Neural crest cell (in vitro differentiated cells): ENCODE results near the gene C14orf119. TPM values are rescaled to one million over a fixed set of nuclear protein-coding genes. Genes with fewer than 3 reads are reported as not detected.

Source experiments
- DNase-seq: peaks from one replicate; pipeline ENCODE4 v3.0.0; 2021; ENCODE audit warnings: low read depth, mixed read lengths, low spot score
- H3K27ac Mint-ChIP-seq: one replicate; pipeline ENCODE4 v1.8.0; 2021; ENCODE audit warnings: mild to moderate bottlenecking, mixed read lengths; ENCODE audit not compliant: unreplicated experiment
- H3K27me3 Mint-ChIP-seq: 2 replicates; pipeline ENCODE4 v1.8.0; 2021; ENCODE audit warnings: low read depth, mild to moderate bottlenecking, mixed read lengths
- H3K36me3 Mint-ChIP-seq: 2 replicates; pipeline ENCODE4 v1.8.0; 2021; ENCODE audit warnings: low read depth, mild to moderate bottlenecking, mixed read lengths
- H3K4me1 Mint-ChIP-seq: 2 replicates; pipeline ENCODE4 v1.8.0; 2021; ENCODE audit warnings: mixed read lengths
- H3K4me3 Mint-ChIP-seq: one replicate; pipeline ENCODE4 v1.8.0; 2021; ENCODE audit warnings: mild to moderate bottlenecking, mixed read lengths
- H3K9me3 Mint-ChIP-seq: 2 replicates; pipeline ENCODE4 v1.8.0; 2021; ENCODE audit warnings: mixed read lengths
- total RNA-seq: library from RNA; stranded (reverse); gene quantifications from 2 replicates; pipeline ENCODE4 v1.2.1, GENCODE V29; 2021
- TF ChIP-seq, protein P1 (sequence below): fragments of 200-600 bp; sonication (generic); conservative IDR thresholded peaks from 2 replicates; pipeline ENCODE4 v1.5.0; 2021; ENCODE audit warnings: antibody characterized with exemption, mild to moderate bottlenecking

Gene C14orf119
- total RNA-seq, 1 donor from 2014 or later = 48.6 TPM

GRCh38 chr14:23057757-23058653 is 37.3 kb upstream of the C14orf119 start:
- Mint-ChIP-seq H3K27me3 (peaks cover 5% of the 10 kb centered on the region), H3K4me3 (peak overlapping the region; percentile 96), H3K4me1 (peaks cover 20% of the 10 kb centered on the region), H3K9me3 (no peaks in the 10 kb centered on the region), H3K36me3 (peaks cover 8% of the 10 kb centered on the region), H3K27ac (peak overlapping the region; percentile 87)
- DNase-seq = peak; percentile 96
- TF ChIP-seq, protein P1, sequence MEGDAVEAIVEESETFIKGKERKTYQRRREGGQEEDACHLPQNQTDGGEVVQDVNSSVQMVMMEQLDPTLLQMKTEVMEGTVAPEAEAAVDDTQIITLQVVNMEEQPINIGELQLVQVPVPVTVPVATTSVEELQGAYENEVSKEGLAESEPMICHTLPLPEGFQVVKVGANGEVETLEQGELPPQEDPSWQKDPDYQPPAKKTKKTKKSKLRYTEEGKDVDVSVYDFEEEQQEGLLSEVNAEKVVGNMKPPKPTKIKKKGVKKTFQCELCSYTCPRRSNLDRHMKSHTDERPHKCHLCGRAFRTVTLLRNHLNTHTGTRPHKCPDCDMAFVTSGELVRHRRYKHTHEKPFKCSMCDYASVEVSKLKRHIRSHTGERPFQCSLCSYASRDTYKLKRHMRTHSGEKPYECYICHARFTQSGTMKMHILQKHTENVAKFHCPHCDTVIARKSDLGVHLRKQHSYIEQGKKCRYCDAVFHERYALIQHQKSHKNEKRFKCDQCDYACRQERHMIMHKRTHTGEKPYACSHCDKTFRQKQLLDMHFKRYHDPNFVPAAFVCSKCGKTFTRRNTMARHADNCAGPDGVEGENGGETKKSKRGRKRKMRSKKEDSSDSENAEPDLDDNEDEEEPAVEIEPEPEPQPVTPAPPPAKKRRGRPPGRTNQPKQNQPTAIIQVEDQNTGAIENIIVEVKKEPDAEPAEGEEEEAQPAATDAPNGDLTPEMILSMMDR = peak; percentile 97

DNA sequence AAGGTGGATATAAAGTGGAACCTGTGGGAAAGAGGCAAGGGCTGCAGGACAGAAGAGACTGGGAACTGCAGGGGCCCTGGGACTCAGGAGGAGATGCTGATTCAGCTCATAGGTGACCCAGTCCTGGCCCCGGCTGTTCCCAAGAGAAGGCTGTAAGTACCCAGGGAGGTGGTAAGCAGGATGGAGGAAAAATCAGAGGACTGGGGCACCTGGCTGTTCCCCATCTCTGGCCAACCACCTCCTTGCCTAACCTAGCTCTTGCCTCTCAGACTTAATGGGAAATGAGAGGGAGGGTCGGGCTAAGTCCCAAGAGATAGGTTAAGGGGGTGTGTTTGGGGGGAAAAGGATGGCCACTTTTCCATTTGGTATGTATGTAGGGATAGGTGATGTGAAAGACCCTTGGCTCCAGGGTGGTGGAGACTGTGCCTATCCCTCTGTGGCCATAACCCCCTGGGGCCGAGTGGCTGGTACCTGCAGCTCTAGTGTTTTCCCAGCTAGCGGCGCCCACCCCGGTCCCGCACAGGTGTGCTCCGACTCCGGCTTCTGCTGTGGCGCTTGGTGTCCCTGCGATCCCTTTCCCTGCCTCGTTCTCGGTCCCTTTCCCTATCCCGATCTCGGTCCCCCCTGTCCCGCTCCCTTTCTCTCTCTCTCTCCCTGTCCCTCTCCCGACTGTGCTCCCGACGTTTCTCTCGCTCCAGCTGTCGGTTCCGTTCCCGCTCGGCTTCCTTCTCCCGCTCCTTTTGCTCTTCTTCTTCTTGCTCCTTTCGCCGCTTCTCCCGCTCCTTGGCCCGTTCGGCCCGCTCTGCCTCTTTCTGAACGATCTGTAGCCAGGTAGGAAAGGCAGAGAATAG is 36.4 kb upstream of the C14orf119 start:
- Mint-ChIP-seq H3K27me3 (peaks cover 5% of the 10 kb centered on the region), H3K9me3 (no peaks in the 10 kb centered on the region), H3K27ac (no peak overlapping the region), H3K4me3 (peak overlapping the region; percentile 96), H3K4me1 (peaks cover 20% of the 10 kb centered on the region), H3K36me3 (peaks cover 15% of the 10 kb centered on the region)
- DNase-seq = no peak
- TF ChIP-seq, protein P1 = no peak

DNA sequence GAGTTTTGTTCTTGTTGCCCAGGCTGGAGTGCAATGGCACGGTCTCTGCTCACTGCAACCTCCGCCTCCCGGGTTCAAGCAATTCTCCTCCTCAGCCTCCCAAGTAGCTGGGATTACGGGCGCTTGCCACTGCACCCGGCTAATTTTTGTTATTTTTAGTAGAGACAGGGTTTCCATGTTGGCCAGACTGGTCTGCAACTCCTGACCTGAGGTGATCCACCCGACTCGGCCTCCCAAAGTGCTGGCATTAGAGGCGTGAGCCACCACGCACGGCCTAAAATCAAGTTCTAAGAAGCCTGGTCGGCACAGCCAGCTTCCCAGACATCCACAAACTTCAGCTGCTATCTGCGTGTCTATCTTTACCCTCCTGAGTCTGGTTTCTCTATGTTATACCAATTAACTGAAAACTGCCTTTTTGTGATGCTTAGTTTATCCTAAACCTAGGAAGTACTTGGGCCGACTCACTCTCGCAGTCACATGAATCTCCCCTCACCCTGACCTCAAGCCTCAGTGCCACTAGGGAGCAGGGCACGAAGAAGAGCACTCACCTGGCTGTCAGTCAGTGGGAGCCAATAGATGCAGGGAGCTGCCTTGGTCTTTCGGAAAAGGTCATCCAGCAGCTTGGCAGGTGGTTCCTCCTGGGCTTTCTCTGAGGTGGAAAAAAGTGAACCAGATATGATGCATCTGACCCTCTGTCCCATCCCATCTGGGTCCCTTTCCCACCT is 34.6 kb upstream of the C14orf119 start:
- Mint-ChIP-seq H3K4me3 (peak overlapping the region; percentile 66), H3K27me3 (peaks cover 5% of the 10 kb centered on the region), H3K9me3 (no peaks in the 10 kb centered on the region), H3K27ac (no peak overlapping the region), H3K4me1 (peaks cover 22% of the 10 kb centered on the region), H3K36me3 (peaks cover 18% of the 10 kb centered on the region)
- no peak for DNase-seq
- TF ChIP-seq, protein P1 = no peak

- peak overlapping the region; percentile 35 for H3K27ac Mint-ChIP-seq
- peak overlapping the region; percentile 44 for H3K4me3 Mint-ChIP-seq
- TF ChIP-seq, protein P1 = no peak
- peaks cover 19% of the 10 kb centered on the region for H3K36me3 Mint-ChIP-seq
- peaks cover 20% of the 10 kb centered on the region for H3K4me1 Mint-ChIP-seq
- no peak for DNase-seq
- no peaks in the 10 kb centered on the region for H3K27me3 Mint-ChIP-seq
- no peaks in the 10 kb centered on the region for H3K9me3 Mint-ChIP-seq
These were observed 33.3 kb upstream of the C14orf119 start for GRCh38 chr14:23062002-23062401.

- TF ChIP-seq, protein P1 = no peak
- H3K36me3 Mint-ChIP-seq = peaks cover 19% of the 10 kb centered on the region
- no peak for DNase-seq
- H3K4me1 Mint-ChIP-seq = peaks cover 17% of the 10 kb centered on the region
- H3K4me3 Mint-ChIP-seq = peak overlapping the region; percentile 34
- no peaks in the 10 kb centered on the region for H3K27me3 Mint-ChIP-seq
- H3K9me3 Mint-ChIP-seq = no peaks in the 10 kb centered on the region
- no peak overlapping the region for H3K27ac Mint-ChIP-seq
These were observed 31.7 kb upstream of the C14orf119 start for GRCh38 chr14:23063601-23064000.
